ENCODE results near the gene MLLT3.

DNA sequence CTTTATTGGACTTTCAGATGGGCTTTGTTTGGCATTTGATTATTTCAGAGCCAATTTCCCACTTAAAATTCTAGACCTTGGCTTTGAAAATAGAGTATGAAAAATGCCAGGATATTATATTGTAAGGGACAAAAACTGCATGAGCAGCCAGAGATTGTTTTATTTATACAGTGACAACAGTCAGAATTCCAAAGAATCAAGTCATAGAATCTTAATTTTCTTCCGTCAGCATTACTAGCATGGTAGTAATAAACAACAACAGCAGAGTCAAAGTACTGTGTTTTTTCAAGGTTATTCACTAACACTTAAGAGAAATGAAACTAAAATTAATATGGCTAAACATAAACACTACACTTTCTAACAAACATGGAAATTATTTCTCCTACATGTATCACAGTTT lies 52.2 kb downstream of the MLLT3 start:
- no peak for TF ChIP-seq POLR2A (IDR thresholded peaks at IDR 0.05; ENCODE audit: low read length)
- TF ChIP-seq GATA1 (IDR thresholded peaks at IDR 0.05; ENCODE audit: low read depth, low read length): no peak

Measured in erythroblast (primary cell).